ENCODE data around the gene LANCL1.
A peak's percentile ranks its signal among the peaks of the same experiment; 100 is the strongest.

LANCL1 gene, protein sequence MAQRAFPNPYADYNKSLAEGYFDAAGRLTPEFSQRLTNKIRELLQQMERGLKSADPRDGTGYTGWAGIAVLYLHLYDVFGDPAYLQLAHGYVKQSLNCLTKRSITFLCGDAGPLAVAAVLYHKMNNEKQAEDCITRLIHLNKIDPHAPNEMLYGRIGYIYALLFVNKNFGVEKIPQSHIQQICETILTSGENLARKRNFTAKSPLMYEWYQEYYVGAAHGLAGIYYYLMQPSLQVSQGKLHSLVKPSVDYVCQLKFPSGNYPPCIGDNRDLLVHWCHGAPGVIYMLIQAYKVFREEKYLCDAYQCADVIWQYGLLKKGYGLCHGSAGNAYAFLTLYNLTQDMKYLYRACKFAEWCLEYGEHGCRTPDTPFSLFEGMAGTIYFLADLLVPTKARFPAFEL

DNA sequence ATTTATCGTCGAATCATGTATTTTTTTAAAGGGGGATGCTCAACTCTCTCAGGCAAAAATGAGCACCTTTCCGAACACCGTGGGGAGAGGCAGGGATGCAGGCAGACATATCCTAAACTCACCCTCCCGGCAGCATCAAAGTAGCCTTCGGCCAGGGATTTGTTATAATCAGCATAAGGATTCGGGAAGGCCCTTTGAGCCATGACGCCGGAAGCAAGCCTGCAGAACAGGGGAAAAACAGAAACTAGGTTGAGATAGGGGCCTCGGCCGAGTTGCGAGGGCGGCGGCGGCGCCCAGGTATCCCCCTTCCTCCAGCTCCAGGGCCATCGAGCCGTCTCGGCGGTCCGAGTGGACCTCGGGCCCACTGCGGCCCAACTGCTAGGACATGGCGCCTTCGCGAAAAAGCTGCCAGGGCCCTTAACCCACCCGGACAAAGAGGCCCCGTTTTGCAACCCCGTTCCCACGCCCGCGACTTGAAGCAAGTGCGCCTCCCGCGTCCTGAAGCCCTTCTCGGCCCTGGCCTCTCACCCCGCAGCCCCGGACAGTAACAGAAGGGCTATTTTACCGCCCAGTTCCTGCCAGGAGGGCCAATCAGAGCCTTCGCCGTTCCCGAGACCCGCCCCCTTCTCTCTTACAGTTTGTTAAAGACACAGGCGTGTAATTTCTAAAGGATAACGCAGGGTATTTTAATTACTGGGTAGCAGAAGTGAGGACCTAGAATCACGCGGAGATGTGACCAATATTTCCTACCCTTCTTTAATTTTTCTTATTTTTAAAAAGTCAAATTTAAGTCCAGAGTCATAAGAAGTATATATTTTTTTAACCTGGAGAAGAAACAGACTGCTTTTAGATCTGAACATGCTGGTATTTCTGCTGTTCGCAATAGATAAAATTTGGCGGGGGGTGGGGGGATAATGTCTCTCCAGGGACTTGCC, at the start of gene LANCL1:
TSS of gene LANCL1 (minus strand) at position 566 of the 935 bp plus-strand sequence. CDS start at position 203, 363 bp downstream.
- peak; percentile 64 for DNase-seq (ENCODE audit: low read depth)

DNA sequence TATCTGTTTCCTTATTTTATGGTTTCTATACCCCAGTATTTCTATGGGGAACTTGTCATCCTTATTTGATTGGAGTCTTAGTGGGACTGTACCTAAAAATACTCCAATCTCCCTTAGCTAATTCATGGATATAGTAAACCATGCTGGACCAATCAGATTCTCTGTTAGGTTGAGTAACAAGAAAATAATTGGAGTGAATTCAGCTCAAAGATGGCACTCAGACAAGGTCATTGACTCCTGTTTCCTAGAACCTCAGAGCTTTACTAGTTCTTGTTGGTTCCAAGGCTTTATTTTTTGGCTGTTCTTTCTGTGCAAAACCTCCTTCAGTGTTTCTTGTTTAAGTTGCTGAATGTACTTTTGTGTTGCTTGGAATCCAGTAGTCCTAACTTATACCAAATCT, 48.0 kb upstream of the LANCL1 start:
- no peak for DNase-seq (ENCODE audit: low read depth)

DNA sequence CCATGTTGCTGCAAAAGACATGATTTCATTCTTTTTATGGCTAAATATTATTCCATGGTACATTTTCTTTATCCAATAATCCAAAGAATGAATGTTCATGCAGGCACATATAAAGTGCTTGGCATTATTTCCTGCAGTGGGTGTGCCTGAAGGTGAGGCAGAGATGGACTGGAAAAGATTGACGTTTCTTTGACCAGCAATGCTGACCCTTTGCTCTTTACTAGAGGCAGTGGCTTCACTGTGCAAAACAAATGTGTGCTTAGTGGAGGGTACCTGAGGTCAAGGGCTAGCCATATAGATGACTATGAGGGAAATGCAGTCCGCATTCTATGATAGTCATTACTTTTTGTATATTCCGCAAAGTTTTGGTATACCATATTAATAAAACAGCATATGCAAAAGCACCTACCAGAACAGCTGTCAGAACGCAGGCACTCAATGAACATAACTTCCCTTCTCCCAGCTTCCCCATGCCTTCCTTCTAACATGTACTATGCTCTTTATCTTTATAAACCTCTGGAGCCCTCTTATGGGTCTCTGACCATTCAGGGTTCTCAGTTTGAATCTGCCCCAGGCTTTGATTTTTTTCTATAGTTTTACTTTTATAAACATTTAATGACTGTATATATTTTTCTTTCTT, 47.2 kb upstream of the LANCL1 start:
- DNase-seq (ENCODE audit: low read depth), result no peak

DNA sequence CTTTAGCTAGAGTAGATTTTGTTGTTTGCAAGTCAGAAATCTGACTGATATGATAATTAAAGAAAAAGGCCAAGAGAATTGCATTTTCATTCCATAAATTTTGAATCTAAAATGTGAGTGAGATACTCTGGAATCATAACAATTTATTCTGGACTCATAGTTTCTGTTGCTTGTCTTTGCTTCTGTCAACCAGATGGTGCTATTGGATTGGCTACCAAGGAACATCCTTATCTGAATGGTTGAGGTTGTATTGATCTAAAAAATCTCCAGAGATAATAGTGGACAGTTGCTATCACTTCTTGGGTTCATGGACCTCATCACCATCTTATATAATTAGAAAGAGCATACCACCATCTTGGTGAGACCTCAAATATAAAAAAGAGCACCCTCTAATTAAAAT, 45.8 kb upstream of the LANCL1 start:
- DNase-seq (ENCODE audit: low read depth), result no peak

DNA sequence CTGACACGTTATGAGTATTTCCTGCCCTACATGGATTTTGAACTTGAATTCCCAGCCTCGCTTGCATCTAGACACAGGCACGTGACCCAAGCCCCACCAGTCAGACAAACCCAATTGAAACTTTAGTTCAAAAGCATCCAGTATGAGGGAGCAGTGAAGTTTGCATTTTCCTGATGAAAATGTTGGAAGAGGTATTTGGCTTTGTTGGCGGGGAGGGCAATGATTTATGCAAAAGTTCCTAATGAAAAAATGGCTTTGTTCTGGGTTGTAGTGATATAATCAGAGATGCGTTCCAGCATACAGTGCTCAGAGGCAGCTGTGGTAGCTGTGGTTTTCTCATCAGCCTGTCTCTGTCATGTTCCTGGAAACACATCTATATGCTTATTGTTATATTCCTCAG, 43.0 kb upstream of the LANCL1 start:
- DNase-seq (ENCODE audit: low read depth), result no peak

DNA sequence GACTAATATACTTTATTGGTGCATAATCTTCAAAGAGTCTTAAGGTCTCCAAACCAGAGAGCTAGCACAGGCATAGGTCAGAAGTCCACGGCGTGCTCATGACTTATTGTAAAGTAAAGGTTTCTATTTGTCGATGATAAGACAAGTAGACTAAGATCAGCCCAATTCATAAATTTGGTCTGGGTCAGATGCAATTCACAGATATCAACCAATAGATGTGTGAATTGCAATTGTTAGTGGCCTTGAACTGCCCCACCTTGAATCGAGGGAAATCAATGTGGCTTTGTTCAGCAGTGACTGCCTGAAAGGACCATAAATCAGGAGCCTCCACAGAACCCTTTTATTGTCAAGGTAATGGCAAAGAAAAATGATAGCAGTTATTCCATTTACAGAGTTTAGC, 40.7 kb upstream of the LANCL1 start:
- no peak for DNase-seq (ENCODE audit: low read depth)

DNA sequence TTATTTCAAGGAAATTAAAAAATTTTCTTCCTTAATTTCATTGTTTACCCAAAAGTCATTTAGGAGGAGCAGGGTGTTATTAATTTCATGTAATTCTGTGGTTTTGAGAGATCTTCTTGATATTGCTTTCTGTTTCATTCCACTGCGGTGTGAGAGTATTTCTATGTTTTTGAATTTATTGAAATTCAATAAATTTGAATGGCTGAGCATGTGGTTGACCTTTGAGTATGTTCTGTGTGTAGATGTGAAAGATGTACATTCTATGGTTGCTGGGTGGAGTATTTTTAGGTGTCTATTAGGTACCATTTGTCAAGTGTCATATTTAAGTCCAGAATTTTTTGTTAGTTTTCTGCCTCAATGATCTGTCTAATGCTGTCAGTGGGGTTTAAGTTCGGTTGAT, 39.4 kb upstream of the LANCL1 start:
- DNase-seq (ENCODE audit: low read depth), result no peak

DNA sequence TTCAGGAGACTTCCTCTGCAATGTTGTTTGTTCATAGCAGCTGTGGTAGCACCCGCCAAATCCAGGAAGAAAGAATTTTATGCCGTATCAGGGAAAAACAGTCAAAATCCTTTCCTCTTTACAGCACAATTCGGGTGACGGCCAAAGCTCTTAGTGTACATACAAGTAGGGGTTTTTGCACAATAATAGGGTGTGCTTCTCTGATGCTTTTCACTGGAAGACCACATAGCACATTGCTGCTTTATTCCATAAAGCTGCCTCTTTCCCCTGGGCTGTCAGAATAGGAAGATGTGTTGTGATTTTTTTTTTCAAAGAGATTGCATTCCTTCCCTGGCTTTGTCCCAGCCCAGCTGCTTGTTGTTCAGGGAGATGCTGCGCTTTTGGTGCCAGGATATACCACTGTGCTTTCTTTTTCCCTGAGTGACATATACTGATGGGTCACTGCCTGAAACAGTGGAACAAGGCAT, 27.2 kb upstream of the LANCL1 start:
- no peak for DNase-seq (ENCODE audit: low read depth)

DNA sequence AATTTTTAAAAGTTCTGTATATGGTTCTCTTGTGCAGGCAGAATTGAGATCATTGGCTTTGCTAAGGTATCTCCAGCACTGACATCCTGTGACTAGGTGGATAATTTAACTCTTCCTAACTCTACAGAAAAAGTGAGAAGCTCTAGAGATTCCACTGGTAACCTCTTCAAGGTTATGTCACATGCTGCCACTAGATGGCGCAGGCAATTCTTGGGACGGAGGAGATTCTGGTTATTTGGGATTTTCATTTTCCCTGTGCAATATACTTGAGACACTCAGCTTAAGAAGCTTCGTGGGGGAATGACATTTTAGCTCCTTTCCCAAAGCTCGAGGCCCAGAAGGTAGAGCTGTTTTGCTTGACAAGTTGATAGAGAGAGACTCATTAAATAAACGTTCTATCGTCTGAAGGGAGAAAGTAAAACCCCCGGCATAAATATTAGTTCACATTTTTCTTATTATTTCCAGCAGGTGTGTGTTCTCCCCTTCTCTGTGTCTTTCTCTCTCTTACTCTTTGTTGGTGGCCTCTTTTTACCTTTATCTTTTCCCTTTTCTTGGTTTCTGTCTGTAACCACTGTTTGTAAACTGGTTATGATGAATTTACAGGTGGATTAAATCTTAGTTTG, 26.6 kb upstream of the LANCL1 start:
- DNase-seq (ENCODE audit: low read depth), result no peak

DNA sequence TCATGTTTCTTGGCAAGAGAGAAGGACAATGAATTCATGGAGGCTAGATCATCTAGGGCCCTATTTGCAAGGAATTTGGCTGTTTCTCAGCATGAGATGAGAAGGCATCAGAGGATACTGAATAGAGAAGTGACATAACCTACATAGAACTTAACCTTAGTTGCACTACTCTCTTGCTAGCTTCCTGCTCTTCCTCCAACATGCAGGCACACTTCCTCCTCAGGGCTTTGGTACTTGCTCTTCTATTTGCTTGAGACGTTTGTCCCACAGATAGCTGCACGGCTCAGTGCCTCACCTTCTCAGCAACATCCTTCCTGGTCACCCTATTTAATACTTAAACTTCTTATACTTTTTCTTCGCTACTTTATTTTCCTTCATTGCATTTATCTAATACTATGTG, 20.0 kb upstream of the LANCL1 start:
- no peak for DNase-seq (ENCODE audit: low read depth)

DNA sequence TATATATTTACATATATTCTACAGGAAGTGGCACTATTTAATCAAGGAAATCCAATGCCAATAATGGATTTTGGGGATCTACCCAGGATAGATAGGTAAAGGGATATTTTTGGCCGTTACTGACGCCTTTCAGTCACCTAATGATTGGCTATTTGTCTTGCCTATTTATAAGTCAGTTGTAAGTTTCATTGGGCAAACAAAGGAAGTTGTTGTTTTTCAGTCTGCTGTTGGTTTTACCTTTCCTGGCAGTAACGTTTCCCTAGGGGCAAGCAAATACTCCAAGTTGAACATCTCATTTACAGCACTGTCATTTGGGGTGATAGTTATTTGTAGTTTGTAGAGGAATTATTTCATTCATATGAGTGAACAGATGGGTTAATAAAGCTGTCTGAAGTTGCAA, 17.0 kb upstream of the LANCL1 start:
- DNase-seq (ENCODE audit: low read depth), result no peak

DNA sequence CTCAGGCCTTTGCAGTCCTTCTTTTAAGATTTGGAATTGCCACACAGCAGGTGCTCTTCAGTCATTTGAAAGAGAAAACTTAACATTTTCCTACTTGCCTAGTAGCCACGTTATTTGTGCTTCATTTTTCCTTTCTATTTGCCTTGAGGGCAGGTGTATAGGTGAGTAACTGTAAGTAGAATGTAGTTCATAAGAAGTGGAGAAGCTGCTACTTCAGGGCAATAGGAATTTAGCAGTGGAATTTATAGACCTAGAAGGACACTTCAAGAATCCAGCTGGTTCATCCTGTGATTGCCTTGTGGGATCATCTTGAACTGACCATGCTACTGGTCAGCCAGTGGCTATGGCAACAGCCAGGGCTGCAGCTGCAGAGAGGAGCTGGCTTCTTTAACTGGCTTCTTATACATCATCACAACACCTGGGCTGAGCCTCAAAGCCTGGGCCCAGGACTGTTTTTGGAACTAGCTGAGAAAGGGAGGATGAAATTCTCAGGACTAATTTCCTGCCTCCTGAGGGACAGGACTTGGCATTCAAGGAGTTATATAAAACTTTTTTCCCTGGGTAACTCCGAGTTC, 5.1 kb upstream of the LANCL1 start:
- DNase-seq (ENCODE audit: low read depth), result no peak

DNA sequence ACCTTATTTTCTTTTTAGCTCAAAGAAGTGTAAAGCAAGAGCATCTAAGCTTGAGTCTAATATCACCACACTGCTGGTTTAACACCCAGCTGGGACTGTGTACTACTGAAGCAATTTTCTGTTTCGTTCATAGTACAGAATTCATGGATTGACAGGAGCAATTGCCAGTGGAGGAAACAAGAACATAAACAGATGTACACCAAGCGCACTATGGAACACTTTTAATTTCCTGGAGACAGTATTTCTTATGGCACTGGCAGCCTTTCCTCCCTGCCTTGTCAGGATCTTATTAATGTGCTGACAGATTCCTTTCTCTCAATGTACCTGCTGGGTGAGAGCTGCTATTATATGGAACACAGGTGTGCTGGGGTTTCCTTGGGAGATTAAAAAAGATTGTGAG, 4.2 kb upstream of the LANCL1 start:
- DNase-seq (ENCODE audit: low read depth), result no peak

DNA sequence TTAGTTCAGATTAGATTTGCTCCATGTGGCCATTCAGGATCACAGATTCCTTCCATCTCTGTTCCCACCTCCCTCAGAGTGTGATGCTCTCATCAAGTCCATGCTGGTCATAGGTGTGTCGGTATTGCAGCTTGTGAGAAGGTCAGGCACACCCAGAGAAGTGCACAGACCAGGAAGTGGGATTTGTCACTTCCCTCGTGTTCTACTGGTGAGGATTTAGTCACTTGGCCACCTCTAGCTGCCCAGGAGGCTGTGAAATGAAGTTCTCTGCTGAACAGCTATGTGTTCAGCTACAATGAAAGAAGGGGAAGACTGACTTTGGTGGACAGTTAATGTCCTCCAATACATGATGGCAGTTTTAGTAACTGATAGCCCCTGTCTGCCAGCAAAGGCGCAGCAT, 3.5 kb upstream of the LANCL1 start:
- DNase-seq (ENCODE audit: low read depth), result no peak

DNA sequence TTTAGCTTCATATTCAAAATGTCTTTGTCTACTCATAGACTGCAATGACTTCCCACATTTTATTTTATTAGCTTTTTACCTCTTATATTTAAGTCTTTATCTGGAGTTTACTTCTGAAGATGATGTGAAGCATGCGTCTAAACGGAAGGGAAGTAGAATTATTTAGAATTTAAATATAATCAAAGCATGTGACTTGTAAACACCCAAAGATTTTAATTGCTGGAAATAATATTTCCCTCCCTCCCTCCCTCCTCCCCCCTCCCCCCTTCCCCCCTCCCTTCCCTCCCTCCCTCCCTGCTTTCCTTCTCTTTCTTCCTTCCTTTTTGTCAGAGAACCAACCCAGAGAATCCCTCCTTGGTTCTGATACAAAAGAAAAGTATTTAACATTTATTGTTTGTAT, 2.1 kb upstream of the LANCL1 start:
- DNase-seq (ENCODE audit: low read depth), result no peak

DNA sequence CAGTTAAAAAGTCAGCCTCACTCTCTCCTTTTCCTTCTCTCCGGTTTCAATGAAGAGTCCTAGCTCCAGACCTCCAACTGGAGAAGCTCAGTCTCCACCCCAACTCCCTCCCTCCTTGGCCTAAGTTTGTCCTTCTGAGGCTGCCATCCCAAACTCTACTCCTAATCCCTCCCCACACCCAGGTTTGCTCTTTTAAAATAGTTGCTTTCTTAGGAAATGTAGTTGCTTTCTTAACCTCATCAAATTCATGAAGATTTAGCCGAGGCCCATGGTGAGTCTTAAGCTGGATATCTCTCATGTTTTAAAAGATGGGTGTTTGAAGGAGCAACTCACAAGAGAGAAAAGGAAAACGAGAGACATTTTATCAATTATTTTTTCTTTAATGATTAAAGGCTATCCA, 937 bp upstream of the LANCL1 start:
- no peak for DNase-seq (ENCODE audit: low read depth)

DNA sequence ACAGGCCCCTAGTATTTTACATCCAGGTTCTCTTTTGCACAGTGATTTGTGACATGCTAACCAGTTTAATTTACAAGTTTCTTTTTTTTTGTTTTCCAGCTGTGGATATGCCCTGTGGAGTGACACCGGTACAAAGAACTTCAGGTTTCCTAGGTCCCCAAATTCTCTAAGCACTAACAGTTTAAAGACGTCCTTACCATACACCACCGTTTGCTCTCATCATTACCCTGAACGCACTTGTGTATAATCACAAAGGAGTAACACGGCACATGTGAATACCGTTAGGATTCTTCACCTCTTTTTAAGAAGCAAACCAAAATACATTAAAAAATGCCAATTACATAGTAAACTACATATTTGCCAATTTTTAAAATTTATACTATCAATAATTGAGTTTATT, 853 bp downstream of the LANCL1 start:
- no peak for DNase-seq (ENCODE audit: low read depth)

DNA sequence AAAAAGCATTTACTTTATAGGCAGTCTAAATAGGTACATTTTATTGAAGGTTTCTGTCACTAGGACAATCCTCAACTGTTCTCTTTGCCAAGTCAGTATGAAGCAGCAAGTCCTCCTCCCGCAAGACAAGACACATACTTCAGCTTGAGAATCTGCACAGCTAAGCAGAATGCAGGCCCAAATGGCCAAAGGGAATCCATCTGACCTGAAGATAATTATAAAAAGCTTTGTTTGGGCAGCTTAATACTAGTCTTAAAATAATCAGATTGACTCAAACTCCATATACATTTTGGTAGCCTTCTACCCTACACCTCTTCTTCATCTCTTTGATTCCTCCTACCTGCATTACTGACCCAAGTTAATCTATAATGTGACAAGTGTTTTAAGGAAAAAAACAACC, 1.8 kb downstream of the LANCL1 start:
- no peak for DNase-seq (ENCODE audit: low read depth)

DNA sequence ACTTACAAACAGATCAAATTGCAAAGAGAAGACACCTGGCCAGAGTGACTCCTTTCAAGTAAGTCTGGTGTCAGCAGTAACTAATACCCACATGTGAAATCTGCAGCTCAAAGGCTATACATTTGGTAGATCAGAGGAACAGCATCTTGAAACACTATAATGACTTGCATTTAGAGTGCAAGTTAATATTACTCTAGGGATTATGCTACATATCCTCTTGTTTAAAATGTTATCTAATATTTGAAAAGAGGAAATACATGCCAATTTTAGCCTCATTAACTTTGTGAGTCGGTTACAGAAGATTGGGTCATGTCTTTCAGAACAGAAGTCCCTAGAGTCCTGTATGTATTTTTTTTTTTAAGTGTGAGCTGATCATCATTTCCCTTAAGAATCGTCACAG, 15.2 kb downstream of the LANCL1 start:
- DNase-seq (ENCODE audit: low read depth), result no peak

DNA sequence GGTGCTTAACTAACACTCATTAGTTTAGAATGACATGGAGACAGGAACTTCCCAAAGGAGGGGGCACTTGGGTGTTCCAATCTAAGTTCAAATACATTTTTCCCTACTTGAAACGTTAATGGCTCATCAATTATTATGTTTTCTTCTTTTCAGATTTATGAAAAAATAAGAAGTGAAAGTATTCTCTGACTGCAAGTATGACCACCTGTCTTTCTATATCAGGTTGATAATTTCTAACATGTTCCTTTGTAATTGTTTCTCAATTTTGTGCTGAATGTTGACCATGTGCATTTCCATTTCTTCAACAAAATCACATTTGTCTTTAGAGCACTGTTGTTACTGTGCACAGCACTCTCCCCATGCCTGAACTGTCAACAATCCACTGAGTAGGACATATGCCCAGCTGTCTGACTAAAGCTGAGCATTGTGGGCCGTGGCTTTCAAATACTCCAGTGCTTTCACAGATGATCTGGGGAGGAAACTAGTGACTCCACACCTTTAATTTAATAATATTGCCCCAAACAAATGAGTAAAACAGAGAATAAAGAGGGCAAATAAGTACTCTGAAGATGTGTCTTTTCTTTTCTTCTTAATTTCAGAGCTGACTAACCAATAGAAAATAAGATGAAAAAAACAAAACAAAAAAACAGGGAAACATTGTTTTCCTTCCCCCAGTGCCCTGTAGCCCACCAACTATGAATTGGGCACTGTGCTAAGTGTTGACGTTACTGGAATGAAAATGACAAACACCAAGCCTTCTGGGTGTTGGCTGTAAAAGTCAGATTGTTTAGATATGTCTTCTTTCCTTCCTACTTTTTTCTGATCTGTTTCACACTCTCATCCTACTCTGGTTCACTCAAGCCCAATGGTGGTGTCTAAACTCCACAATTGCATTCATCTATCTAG, 16.0 kb downstream of the LANCL1 start:
- no peak for DNase-seq (ENCODE audit: low read depth)

DNA sequence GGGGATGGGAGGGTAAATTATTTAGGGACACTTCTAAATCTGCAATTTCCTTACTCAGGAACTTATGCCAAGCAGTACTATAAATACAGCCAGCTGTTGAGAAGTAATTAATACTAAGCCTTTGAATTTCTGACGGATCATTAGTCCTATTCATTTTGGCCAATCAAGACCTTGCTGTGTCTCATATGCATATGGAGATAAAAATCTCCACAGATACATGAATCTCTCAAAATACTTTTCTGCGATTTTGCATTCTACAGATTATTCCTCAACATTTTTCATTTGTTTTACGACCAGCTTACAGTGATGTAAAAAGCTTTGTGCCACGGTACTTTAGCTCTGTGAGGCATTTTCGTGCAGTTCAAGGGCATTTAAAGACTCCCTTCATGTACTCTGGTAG, 16.7 kb downstream of the LANCL1 start:
- no peak for DNase-seq (ENCODE audit: low read depth)

All from activated T-helper 1 cell treated with Interleukin-2 at 50 U/mL for 16 hours (primary cell).